ENCODE results near the gene WLS.

DNA sequence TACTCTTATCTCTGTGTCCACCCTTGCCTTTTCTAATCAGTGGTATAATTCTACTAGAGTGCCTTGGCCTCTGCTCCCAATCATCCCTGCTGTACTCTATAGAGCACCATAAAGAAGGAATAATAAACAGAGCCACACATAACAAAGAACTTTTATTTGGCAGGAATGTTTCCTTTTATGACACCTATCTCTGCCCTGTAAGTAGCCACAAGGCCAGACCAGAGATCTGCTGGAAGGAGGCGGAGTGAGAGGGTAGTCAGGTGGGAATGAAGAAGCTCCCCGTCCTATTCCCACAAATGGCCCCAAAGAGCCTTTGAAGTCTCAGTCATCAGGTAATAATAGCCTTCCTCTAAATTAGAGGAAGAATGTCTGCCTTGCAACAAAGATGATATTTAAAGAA, 32.7 kb downstream of the WLS start:
- TF ChIP-seq, protein P1, sequence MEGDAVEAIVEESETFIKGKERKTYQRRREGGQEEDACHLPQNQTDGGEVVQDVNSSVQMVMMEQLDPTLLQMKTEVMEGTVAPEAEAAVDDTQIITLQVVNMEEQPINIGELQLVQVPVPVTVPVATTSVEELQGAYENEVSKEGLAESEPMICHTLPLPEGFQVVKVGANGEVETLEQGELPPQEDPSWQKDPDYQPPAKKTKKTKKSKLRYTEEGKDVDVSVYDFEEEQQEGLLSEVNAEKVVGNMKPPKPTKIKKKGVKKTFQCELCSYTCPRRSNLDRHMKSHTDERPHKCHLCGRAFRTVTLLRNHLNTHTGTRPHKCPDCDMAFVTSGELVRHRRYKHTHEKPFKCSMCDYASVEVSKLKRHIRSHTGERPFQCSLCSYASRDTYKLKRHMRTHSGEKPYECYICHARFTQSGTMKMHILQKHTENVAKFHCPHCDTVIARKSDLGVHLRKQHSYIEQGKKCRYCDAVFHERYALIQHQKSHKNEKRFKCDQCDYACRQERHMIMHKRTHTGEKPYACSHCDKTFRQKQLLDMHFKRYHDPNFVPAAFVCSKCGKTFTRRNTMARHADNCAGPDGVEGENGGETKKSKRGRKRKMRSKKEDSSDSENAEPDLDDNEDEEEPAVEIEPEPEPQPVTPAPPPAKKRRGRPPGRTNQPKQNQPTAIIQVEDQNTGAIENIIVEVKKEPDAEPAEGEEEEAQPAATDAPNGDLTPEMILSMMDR (conservative IDR thresholded peaks at IDR 0.05; ENCODE audit: low read depth in 2 of 2) = no peak
- TF ChIP-seq POLR2AphosphoS5 (IDR thresholded peaks at IDR 0.05; ENCODE audit: low read depth) (no peak), EZH2 (IDR thresholded peaks at IDR 0.05; ENCODE audit: low read depth, unreplicated experiment) (no peak), ZNF331 (CRISPR knock-in tag; IDR thresholded peaks at IDR 0.05; ENCODE audit: low read depth) (no peak), JUNB (IDR thresholded peaks at IDR 0.05; ENCODE audit: unreplicated experiment) (no peak)
- TF ChIP-seq, protein P2, sequence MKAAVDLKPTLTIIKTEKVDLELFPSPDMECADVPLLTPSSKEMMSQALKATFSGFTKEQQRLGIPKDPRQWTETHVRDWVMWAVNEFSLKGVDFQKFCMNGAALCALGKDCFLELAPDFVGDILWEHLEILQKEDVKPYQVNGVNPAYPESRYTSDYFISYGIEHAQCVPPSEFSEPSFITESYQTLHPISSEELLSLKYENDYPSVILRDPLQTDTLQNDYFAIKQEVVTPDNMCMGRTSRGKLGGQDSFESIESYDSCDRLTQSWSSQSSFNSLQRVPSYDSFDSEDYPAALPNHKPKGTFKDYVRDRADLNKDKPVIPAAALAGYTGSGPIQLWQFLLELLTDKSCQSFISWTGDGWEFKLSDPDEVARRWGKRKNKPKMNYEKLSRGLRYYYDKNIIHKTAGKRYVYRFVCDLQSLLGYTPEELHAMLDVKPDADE (IDR thresholded peaks at IDR 0.05) = no peak
